Stimulated activated naive CD4-positive, alpha-beta T cell (primary cell): ENCODE results near the gene CENPN.
A peak's percentile ranks its signal among the peaks of the same experiment; 100 is the strongest.

Source experiments
- DNase-seq, 6 experiments: peaks; one replicate each; lab custom pipeline; 2025; lab: John Stamatoyannopoulos, UW

Gene CENPN

DNA sequence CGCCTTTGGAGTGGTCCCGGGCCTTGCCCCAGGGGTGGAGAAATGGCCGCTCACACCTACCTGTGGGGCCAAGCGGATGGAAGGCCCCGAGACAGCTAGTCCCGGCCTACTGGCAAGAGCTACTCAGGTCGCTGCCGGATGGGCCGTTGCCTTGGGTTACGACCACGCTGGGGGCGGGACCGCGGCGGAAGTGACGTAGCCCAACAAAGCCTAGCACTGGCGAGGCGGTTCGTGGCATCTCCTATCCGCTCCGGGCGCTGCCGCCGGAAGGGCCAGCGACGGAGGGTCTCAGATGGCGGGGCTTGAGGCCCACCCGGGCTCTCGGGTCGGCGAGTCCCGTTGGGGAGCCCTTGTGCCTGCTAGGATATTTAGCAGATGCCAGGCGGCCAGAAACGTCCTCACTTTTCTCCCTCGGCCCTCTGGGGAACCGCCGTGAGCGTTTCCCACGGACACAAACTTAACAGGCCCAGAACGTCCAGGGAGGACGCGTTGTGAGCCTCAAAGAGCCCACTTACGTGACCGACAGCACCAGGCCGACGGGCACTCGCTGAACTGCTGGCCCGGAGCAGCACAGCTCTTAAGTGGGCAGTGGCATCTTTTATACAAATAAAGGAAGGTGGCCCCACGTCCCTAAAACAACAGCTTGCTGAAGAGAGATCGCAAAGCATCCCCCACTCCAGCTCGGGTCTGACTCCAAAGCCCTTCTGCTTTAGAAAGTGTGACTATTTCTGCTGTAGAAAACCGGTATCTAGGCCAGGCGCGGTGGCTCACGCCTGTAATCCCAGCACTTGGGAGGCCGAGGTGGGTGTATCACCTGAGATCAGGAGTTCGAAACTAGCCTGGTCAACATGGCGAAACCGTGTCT lies 70.3 kb downstream of the CENPN start, which contains the start of gene C16orf46:
C16orf46 (minus strand) TSS at position 163 of the 865 bp plus-strand sequence. CDS start 13,283 bp downstream, outside the sequence.
- DNase-seq, result peak; percentile 92 to 100 (median 98)

DNA sequence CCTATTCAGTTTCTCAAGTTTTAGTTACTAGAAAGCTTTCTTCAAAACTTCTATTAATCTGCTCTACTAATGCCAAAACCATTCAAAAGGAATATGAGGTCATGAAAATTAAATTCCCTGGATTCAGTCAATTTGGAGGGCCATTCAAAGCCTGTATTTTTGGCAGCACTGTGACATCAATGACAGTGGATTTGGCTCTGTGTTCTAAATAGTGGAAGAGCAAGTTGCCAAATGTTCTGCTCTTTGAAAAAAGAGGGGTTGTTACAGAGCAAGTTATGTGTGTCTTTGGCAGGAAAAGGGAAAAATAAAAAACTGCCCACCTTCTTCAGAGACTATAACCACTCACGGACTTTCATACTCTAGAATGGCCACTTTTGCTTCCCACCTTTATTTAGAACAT lies 73.2 kb downstream of the CENPN start:
- no peak for DNase-seq

GRCh38 chr16:81081014-81081413 lies 74.0 kb downstream of the CENPN start:
- no peak for DNase-seq
